OCI-LY7 (cell line): ENCODE results near the gene BRCA2. TPM values are rescaled to one million over a fixed set of nuclear protein-coding genes. Genes with fewer than 3 reads are reported as not detected.

Experiments
- BruUV-seq: library from RNA; stranded (reverse); fragments of 400-500 nt; replicated peaks from 2 replicates; lab custom pipeline; 2021; lab: Mats Ljungman, UMichigan
- CTCF ChIA-PET: fragments of 300-600 bp; sonication (Branson Sonifier 250); formaldehyde crosslinking; loops from one replicate; lab custom pipeline; 2022; ENCODE audit warnings: antibody characterized with exemption; ENCODE audit not compliant: unreplicated experiment; lab: Charles Lee
- POLR2A ChIA-PET: fragments of 300-600 bp; sonication (Branson Sonifier 250); formaldehyde crosslinking; loops from one replicate; lab custom pipeline; 2022; ENCODE audit warnings: antibody characterized with exemption; lab: Charles Lee
- DNase-seq: peaks from one replicate; pipeline ENCODE4 v3.0.0-alpha.2; 2015; ENCODE audit warnings: low spot score
- H2AFZ ChIP-seq: fragments of 200-600 bp; sonication (generic), shearing (Covaris generic); 2 replicates; pipeline ENCODE4 v1.6.1; 2014; ENCODE audit warnings: mild to moderate bottlenecking, antibody characterized with exemption, low read length, moderate library complexity
- H3K27ac ChIP-seq: fragments of 200-600 bp; sonication (generic); 2 replicates; pipeline ENCODE4 v1.5.1; 2014; ENCODE audit warnings: mixed run types, low read depth, mild to moderate bottlenecking, moderate library complexity, low read length, inconsistent platforms; ENCODE audit not compliant: poor library complexity, severe bottlenecking
- H3K36me3 ChIP-seq: fragments of 200-600 bp; sonication (generic); 2 replicates; pipeline ENCODE4 v1.6.1; 2014; ENCODE audit warnings: mild to moderate bottlenecking, antibody characterized with exemption, low read length, moderate library complexity, mixed read lengths; ENCODE audit not compliant: insufficient read depth
- H3K4me1 ChIP-seq: fragments of 200-600 bp; sonication (generic); 2 replicates; pipeline ENCODE4 v1.5.1; 2014; ENCODE audit warnings: mild to moderate bottlenecking, low read length; ENCODE audit not compliant: insufficient read depth, poor library complexity, severe bottlenecking
- H3K4me2 ChIP-seq: fragments of 200-600 bp; sonication (generic); 2 replicates; pipeline ENCODE4 v1.6.1; 2014; ENCODE audit warnings: mild to moderate bottlenecking, low read length
- H3K4me3 ChIP-seq: fragments of 200-600 bp; sonication (generic); 2 replicates; pipeline ENCODE4 v1.5.1; 2014; ENCODE audit warnings: mild to moderate bottlenecking, low read depth, low read length; ENCODE audit not compliant: poor library complexity, severe bottlenecking
- H3K79me2 ChIP-seq: fragments of 200-600 bp; sonication (generic); 2 replicates; pipeline ENCODE4 v1.6.1; 2016; ENCODE audit warnings: low read depth, mild to moderate bottlenecking, low read length, moderate library complexity, mixed read lengths; ENCODE audit not compliant: insufficient read depth
- H3K9me2 ChIP-seq: fragments of 200-600 bp; sonication (generic); 2 replicates; pipeline ENCODE4 v1.6.1; 2016; ENCODE audit warnings: mild to moderate bottlenecking, low read length, mixed read lengths; ENCODE audit not compliant: insufficient read depth
- H3K9me3 ChIP-seq: fragments of 200-600 bp; sonication (generic); 2 replicates; pipeline ENCODE4 v1.6.1; 2014; ENCODE audit warnings: mild to moderate bottlenecking, mixed run types, low read length, mixed read lengths
- H4K20me1 ChIP-seq: fragments of 200-600 bp; sonication (generic); 2 replicates; pipeline ENCODE4 v1.6.1; 2014; ENCODE audit warnings: mild to moderate bottlenecking, antibody characterized with exemption, low read length, moderate library complexity, mixed read lengths; ENCODE audit not compliant: insufficient read depth
- EZH2phosphoT487 ChIP-seq: fragments of 200-600 bp; sonication (generic); IDR thresholded peaks from 2 replicates; pipeline ENCODE4 v1.6.1; 2018; ENCODE audit warnings: low read depth, borderline replicate concordance, mild to moderate bottlenecking, mixed run types, antibody characterized with exemption, low read length, moderate library complexity, mixed read lengths
- intact Hi-C: fragments of 100-400 bp; cut with micrococcal nuclease; formaldehyde crosslinking; loops from one replicate; pipeline ENCODE4 v1.10.0; 2022; ENCODE audit not compliant: unreplicated experiment
- total RNA-seq, 2 experiments: library from RNA; depleted of rRNA in 1 of 2; stranded (reverse); fragments of >200 nt in 1 of 2; shearing (Covaris generic) in 1 of 2; gene quantifications; 2 replicates each; pipeline ENCODE4 v1.2.3, GENCODE V29; 2014 to 2022
- TF ChIP-seq, protein P1 (sequence below): fragments of 200-600 bp; sonication (generic); conservative IDR thresholded peaks from 2 replicates; pipeline ENCODE4 v1.5.1; 2014; ENCODE audit warnings: mild to moderate bottlenecking, antibody characterized with exemption, low read length, moderate library complexity, mixed read lengths

The BRCA2 gene
- total RNA-seq, 2 experiments from 2014 or later, result 25.8 to 34.3 TPM

GRCh38 chr13:32430018-32430747, 114.9 kb downstream of the BRCA2 start:
- TF ChIP-seq EZH2phosphoT487, result no peak
- TF ChIP-seq, protein P1, sequence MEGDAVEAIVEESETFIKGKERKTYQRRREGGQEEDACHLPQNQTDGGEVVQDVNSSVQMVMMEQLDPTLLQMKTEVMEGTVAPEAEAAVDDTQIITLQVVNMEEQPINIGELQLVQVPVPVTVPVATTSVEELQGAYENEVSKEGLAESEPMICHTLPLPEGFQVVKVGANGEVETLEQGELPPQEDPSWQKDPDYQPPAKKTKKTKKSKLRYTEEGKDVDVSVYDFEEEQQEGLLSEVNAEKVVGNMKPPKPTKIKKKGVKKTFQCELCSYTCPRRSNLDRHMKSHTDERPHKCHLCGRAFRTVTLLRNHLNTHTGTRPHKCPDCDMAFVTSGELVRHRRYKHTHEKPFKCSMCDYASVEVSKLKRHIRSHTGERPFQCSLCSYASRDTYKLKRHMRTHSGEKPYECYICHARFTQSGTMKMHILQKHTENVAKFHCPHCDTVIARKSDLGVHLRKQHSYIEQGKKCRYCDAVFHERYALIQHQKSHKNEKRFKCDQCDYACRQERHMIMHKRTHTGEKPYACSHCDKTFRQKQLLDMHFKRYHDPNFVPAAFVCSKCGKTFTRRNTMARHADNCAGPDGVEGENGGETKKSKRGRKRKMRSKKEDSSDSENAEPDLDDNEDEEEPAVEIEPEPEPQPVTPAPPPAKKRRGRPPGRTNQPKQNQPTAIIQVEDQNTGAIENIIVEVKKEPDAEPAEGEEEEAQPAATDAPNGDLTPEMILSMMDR, result no peak

DNA sequence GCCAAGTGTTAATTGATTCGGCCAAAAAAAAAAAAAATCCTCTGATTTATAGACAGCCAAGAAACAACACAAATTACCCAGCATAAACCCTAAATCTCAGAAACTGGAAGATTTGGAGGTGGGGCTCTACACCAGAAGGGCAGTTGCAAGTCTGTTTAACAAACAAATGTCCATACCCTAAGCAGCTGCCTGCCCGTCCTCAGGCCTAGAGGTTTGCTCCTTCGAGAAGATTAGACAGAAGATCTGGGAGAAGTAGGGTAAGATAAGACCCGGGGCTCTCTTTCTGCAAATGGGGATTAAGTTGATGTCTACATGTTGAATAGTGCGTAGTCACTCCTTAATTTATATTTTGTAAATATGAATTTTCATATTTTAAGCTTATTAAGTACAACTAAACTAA, 116.1 kb downstream of the BRCA2 start:
- no TSS peak for BruUV-seq
- TF ChIP-seq, protein P1, result no peak
- no peak for TF ChIP-seq EZH2phosphoT487
- Histone ChIP-seq H3K9me3 (no peaks in the 10 kb centered on the region), H3K79me2 (no peaks in the 10 kb centered on the region; the same call in 1 of the 2 replicates), H3K4me3 (no peak overlapping the region), H3K9me2 (no peaks in the 10 kb centered on the region), H2AFZ (no peak overlapping the region), H4K20me1 (no peaks in the 10 kb centered on the region), H3K4me1 (peaks cover 15% of the 10 kb centered on the region), H3K36me3 (no peaks in the 10 kb centered on the region), H3K27ac (no peak overlapping the region), H3K4me2 (no peak overlapping the region)
- intact Hi-C loops, result no loop called here
- ChIA-PET POLR2A (no interaction called here), CTCF (no interaction called here)
- no peak for DNase-seq

More at GRCh38 chr13:32430018-32430747, 114.9 kb downstream of the BRCA2 start:
- no peak overlapping the region for H3K4me2 ChIP-seq
- no peaks in the 10 kb centered on the region for H3K9me2 ChIP-seq
- peak overlapping the region; percentile 7; the same call in 1 of the 2 replicates for H2AFZ ChIP-seq
- ChIA-PET POLR2A (interaction anchor here (1.0 kb wide), 1 partner anchor 1731 kb away, joined by 4 read pairs; no protein-coding TSS in a partner anchor), CTCF (no interaction called here)
- H4K20me1 ChIP-seq, result no peaks in the 10 kb centered on the region
- H3K36me3 ChIP-seq, result no peaks in the 10 kb centered on the region
- BruUV-seq, result no TSS peak
- H3K27ac ChIP-seq, result no peak overlapping the region
- no peak overlapping the region for H3K4me3 ChIP-seq
- peaks cover 6% of the 10 kb centered on the region; the same call in 1 of the 2 replicates for H3K79me2 ChIP-seq
- H3K9me3 ChIP-seq, result no peaks in the 10 kb centered on the region
- H3K4me1 ChIP-seq, result peaks cover 25% of the 10 kb centered on the region
- intact Hi-C loops, result no loop called here
- DNase-seq, result no peak

- Histone ChIP-seq H3K4me1 (peaks cover 9% of the 10 kb centered on the region), H3K36me3 (no peaks in the 10 kb centered on the region), H2AFZ (no peak overlapping the region), H4K20me1 (no peaks in the 10 kb centered on the region), H3K9me3 (no peaks in the 10 kb centered on the region), H3K4me3 (no peak overlapping the region), H3K27ac (no peak overlapping the region), H3K79me2 (no peaks in the 10 kb centered on the region), H3K4me2 (no peak overlapping the region), H3K9me2 (no peaks in the 10 kb centered on the region)
- ChIA-PET CTCF (no interaction called here), POLR2A (no interaction called here)
- DNase-seq, result no peak
- intact Hi-C loops, result no loop called here
- TF ChIP-seq, protein P1, result no peak
- TF ChIP-seq EZH2phosphoT487, result no peak
- no TSS peak for BruUV-seq
Observed at GRCh38 chr13:32432856-32433255, 117.5 kb downstream of the BRCA2 start.
